NB4 (cell line): ENCODE results near the gene FAAP20.

ENCODE experiments used
- CTCF ChIP-seq: IDR thresholded peaks from one replicate; pipeline ENCODE4 v1.5.1; 2012; ENCODE audit warnings: low read depth, low read length
- MYC ChIP-seq: IDR thresholded peaks from 2 replicates; pipeline ENCODE4 v1.6.1; 2011; ENCODE audit warnings: low read depth, low read length
- POLR2A ChIP-seq: IDR thresholded peaks from 2 replicates; pipeline ENCODE4 v1.6.1; 2011; ENCODE audit warnings: mild to moderate bottlenecking; ENCODE audit not compliant: insufficient read length; ENCODE audit errors: extremely low read depth

- TF ChIP-seq MYC (no peak), CTCF (no peak), POLR2A (no peak)
Observed at GRCh38 chr1:2186901-2187300, 7.7 kb downstream of the FAAP20 start.
